K562 (cell line): ENCODE results near the gene DAAM1. TPM values are rescaled to one million over a fixed set of nuclear protein-coding genes. Genes with fewer than 3 reads are reported as not detected.

Experiments
- ATAC-seq: fragments of 200-7000 bp; cut with Tn5 transposase; 3 replicates; pipeline ENCODE4 v1.9.1; 2020; ENCODE audit warnings: moderate library complexity
- BruUV-seq: library from RNA; stranded (reverse); fragments of 400-500 nt; replicated peaks from 2 replicates; lab custom pipeline; 2021; lab: Mats Ljungman, UMichigan
- CTCF ChIA-PET: fragments of 300-600 bp; formaldehyde crosslinking; extraction: SDS; loops from one replicate; lab custom pipeline; 2021; ENCODE audit warnings: low intra/inter-chr PET ratio; lab: Yijun Ruan, JAX
- POLR2A ChIA-PET: fragments of 300-600, 350-650 bp; sonication (Branson Sonifier 250); formaldehyde crosslinking; extraction: SDS; loops from one replicate; lab custom pipeline; 2021; ENCODE audit warnings: antibody characterized with exemption, inconsistent platforms; lab: Yijun Ruan, JAX
- DNase-seq, 4 experiments: peaks; one replicate each; pipeline versions ENCODE4 v3.0.0 to v3.0.0-alpha.2; 2011 to 2018; ENCODE audit warnings: low spot score in 3 of 4, mixed read lengths in 3 of 4; ENCODE audit errors: extremely low read depth in 1 of 4
- FAIRE-seq: peaks from 2 replicates; lab custom pipeline; 2011; peaks lifted over from hg19 to GRCh38; lab: Jason Lieb, UNC
- H2AFZ ChIP-seq: 2 replicates; pipeline ENCODE4 v1.6.0; 2011; ENCODE audit warnings: low read depth, low read length, control low read depth, inconsistent platforms
- H3K27ac ChIP-seq: fragments of 200-600 bp; 3 replicates; pipeline ENCODE4 v1.8.0; 2011; ENCODE audit warnings: low read depth, mild to moderate bottlenecking, control low read depth, inconsistent platforms, low read length, moderate library complexity, mixed read lengths; ENCODE audit errors: extremely low read depth
- H3K27me3 ChIP-seq, 2 experiments: fragments of 300-600 bp in 1 of 2; 2 replicates in 1 of 2; 3 replicates in 1 of 2; pipeline versions ENCODE4 v1.6.0 to v1.8.0; 2011; ENCODE audit warnings: inconsistent platforms in 2 of 2, low read length in 2 of 2, mild to moderate bottlenecking in 1 of 2, mixed read lengths in 1 of 2, moderate library complexity in 1 of 2; ENCODE audit not compliant: control insufficient read depth in 2 of 2, insufficient read depth in 2 of 2
- H3K36me3 ChIP-seq: fragments of 300-600 bp; 3 replicates; pipeline ENCODE4 v1.8.0; 2011; ENCODE audit warnings: mild to moderate bottlenecking, low read length, inconsistent platforms; ENCODE audit not compliant: control insufficient read depth, insufficient read depth
- H3K4me1 ChIP-seq, 2 experiments: fragments of 200-600 bp in 1 of 2; replicated peaks in 1 of 2; 2 replicates in 1 of 2; 3 replicates in 1 of 2; pipeline versions ENCODE4 v1.5.1 to v1.8.0; 2011; ENCODE audit warnings: inconsistent platforms in 2 of 2, low read length in 2 of 2, mild to moderate bottlenecking in 1 of 2, mixed read lengths in 1 of 2, moderate library complexity in 1 of 2; ENCODE audit not compliant: control insufficient read depth in 2 of 2, insufficient read depth in 2 of 2
- H3K4me2 ChIP-seq: 2 replicates; pipeline ENCODE4 v1.6.1; 2011; ENCODE audit warnings: low read length, control low read depth, inconsistent platforms, mixed read lengths; ENCODE audit not compliant: insufficient read depth
- H3K4me3 ChIP-seq: fragments of 200-600 bp; sonication (generic), shearing (Covaris generic); 2 replicates; pipeline ENCODE4 v1.5.1; 2016; ENCODE audit warnings: control low read depth, inconsistent platforms
- H3K79me2 ChIP-seq: fragments of 200-600 bp; 3 replicates; pipeline ENCODE4 v1.8.0; 2011; ENCODE audit warnings: low read length, inconsistent platforms; ENCODE audit not compliant: control insufficient read depth, insufficient read depth
- H3K9ac ChIP-seq, 2 experiments: 2 replicates each; pipeline versions ENCODE4 v1.6.0 to v1.6.1; 2011; ENCODE audit warnings: low read depth in 2 of 2, low read length in 2 of 2, control low read depth in 1 of 2, inconsistent platforms in 1 of 2, mild to moderate bottlenecking in 1 of 2, mixed read lengths in 1 of 2; ENCODE audit not compliant: insufficient read depth in 1 of 2
- H3K9me1 ChIP-seq: one replicate; pipeline ENCODE4 v1.6.0; 2011; ENCODE audit warnings: inconsistent platforms, mild to moderate bottlenecking, low read length, moderate library complexity; ENCODE audit not compliant: control insufficient read depth, insufficient read depth
- H3K9me3 ChIP-seq: replicated peaks from 2 replicates; pipeline ENCODE4 v1.5.1; 2011; ENCODE audit warnings: low read depth, low read length, inconsistent platforms; ENCODE audit not compliant: control insufficient read depth, insufficient read depth
- H4K20me1 ChIP-seq: replicated peaks from 2 replicates; pipeline ENCODE4 v1.6.1; 2011; ENCODE audit warnings: low read length, inconsistent platforms, mixed read lengths; ENCODE audit not compliant: control insufficient read depth, insufficient read depth
- BACH1 ChIP-seq: fragments of 200-800 bp; sonication (Bioruptor generic); IDR thresholded peaks from 2 replicates; pipeline ENCODE4 v1.6.1; 2016; ENCODE audit warnings: missing genetic modification characterization, missing compliant biosample characterization
- E2F4 ChIP-seq: sonication (generic); formaldehyde crosslinking; IDR thresholded peaks from 2 replicates; pipeline ENCODE4 v1.8.0; 2022; ENCODE audit warnings: mild to moderate bottlenecking, low read depth, missing genetic modification reagents
- FUS ChIP-seq: fragments of 200-400 bp; formaldehyde crosslinking; optimal IDR thresholded peaks from 2 replicates; pipeline ENCODE3; 2017; ENCODE audit warnings: low read depth, low read length
- JUN ChIP-seq, 2 experiments: sonication (generic) in 1 of 2; formaldehyde crosslinking in 1 of 2; IDR thresholded peaks; 2 replicates each; pipeline versions ENCODE4 v1.6.1 to v1.8.0; 2012 to 2022; ENCODE audit warnings: borderline replicate concordance in 2 of 2, mild to moderate bottlenecking in 2 of 2, improper control_type of control experiment in 1 of 2, low read depth in 1 of 2, low read length in 1 of 2, missing genetic modification reagents in 1 of 2
- NFATC3 ChIP-seq: fragments of 450-650 bp; IDR thresholded peaks from 2 replicates; pipeline ENCODE4 v1.6.1; 2017; ENCODE audit warnings: mild to moderate bottlenecking
- NKRF ChIP-seq: fragments of 450-650 bp; IDR thresholded peaks from 2 replicates; pipeline ENCODE4 v1.6.1; 2016; ENCODE audit warnings: borderline replicate concordance
- NONO ChIP-seq, 2 experiments: fragments of 200-400 bp in 1 of 2; fragments of 450-650 bp in 1 of 2; formaldehyde crosslinking in 1 of 2; IDR thresholded peaks; 2 replicates each; pipeline ENCODE4 v1.6.1; 2017; ENCODE audit warnings: low read depth in 2 of 2, mild to moderate bottlenecking in 2 of 2, moderate library complexity in 2 of 2, low read length in 1 of 2
- SIX5 ChIP-seq, 2 experiments: IDR thresholded peaks; 2 replicates each; pipeline ENCODE4 v1.6.1; 2011; ENCODE audit warnings: low read length in 2 of 2, borderline replicate concordance in 1 of 2, low read depth in 1 of 2, mild to moderate bottlenecking in 1 of 2, moderate library complexity in 1 of 2; ENCODE audit not compliant: insufficient read depth in 1 of 2
- TCFL5 ChIP-seq: fragments of 250-450 bp; sonication (Bioruptor Pico); conservative IDR thresholded peaks from 2 replicates; pipeline ENCODE4 v1.6.1; 2021; ENCODE audit warnings: mild to moderate bottlenecking, moderate library complexity, matching md5 sums
- TEAD1 ChIP-seq, 2 experiments: fragments of 450-650 bp in 1 of 2; sonication (generic) in 1 of 2; formaldehyde crosslinking; IDR thresholded peaks; 2 replicates each; pipeline versions ENCODE4 v1.4.0 to v1.8.0; 2020 to 2022; ENCODE audit warnings: mild to moderate bottlenecking in 2 of 2, missing genetic modification reagents in 1 of 2
- YY1 ChIP-seq, 3 experiments: IDR thresholded peaks; 2 replicates each; pipeline ENCODE4 v1.6.1; 2011; ENCODE audit warnings: low read length in 2 of 3, mild to moderate bottlenecking in 2 of 3, moderate library complexity in 2 of 3, borderline replicate concordance in 1 of 3, control low read depth in 1 of 3, low read depth in 1 of 3; ENCODE audit not compliant: insufficient read depth in 3 of 3, insufficient replicate concordance in 2 of 3, control insufficient read depth in 1 of 3, insufficient read length in 1 of 3; ENCODE audit errors: extremely low read depth in 1 of 3
- ZNF133 ChIP-seq: fragments of 250-450 bp; sonication (Bioruptor Pico); IDR thresholded peaks from 2 replicates; pipeline ENCODE4 v1.4.0; 2020; ENCODE audit warnings: mild to moderate bottlenecking
- ZNF232 ChIP-seq: sonication (generic); formaldehyde crosslinking; IDR thresholded peaks from 2 replicates; pipeline ENCODE4 v1.8.0; 2022; ENCODE audit warnings: mild to moderate bottlenecking, missing genetic modification reagents
- ZNF3 ChIP-seq: fragments of 250-450 bp; sonication (Bioruptor Pico); IDR thresholded peaks from 2 replicates; pipeline ENCODE4 v1.5.0; 2021; ENCODE audit warnings: mild to moderate bottlenecking, moderate library complexity
- ZNF695 ChIP-seq: fragments of 450-650 bp; formaldehyde crosslinking; IDR thresholded peaks from 2 replicates; pipeline ENCODE4 v1.4.0; 2020; ENCODE audit warnings: mild to moderate bottlenecking, moderate library complexity
- WGBS: fragments of 100-300 bp; shearing (Covaris generic); methylation state at CpG from one replicate; pipeline ENCODE4 v1.1.6; 2016; ENCODE audit warnings: low coverage, mixed read lengths; ENCODE audit not compliant: insufficient coverage; ENCODE audit errors: missing lambda C conversion rate; 5-methylcytosine and 5-hydroxymethylcytosine counted together
- in situ Hi-C: fragments of 300-500 bp; cut with MboI; formaldehyde crosslinking; loops from 4 replicates; pipeline ENCODE4 v1.15.0; 2018; ENCODE audit warnings: inconsistent platforms, mixed read lengths
- intact Hi-C: fragments of 100-400 bp; cut with micrococcal nuclease; formaldehyde crosslinking; loops from 2 replicates; pipeline ENCODE4 v1.14.2; 2022
- polyA plus RNA-seq, 8 experiments: library from polyadenylated mRNA; depleted of rRNA in 4 of 8; stranded (reverse) in 5 of 8; unstranded in 3 of 8; fragments of >200 nt; fragmentation: Nextera tagmentation in 2 of 8; fragmentation: Illumina TruSeq in 1 of 8; extraction: Ambion mirVana in 2 of 8; extraction: Trizol in 1 of 8; gene quantifications; 2 replicates each; pipeline versions ENCODE4 v1.2.1 to v1.2.3, GENCODE V29; 2011 to 2014; ENCODE audit warnings: inconsistent platforms in 1 of 8, missing spikeins in 1 of 8
- total RNA-seq, 7 experiments: library from RNA; depleted of rRNA in 6 of 7; stranded (reverse); fragments of >200 nt in 6 of 7; fragmentation: Illumina TruSeq in 2 of 7; extraction: Trizol in 2 of 7; gene quantifications; 2 replicates each; pipeline versions ENCODE4 v1.2.1 to v1.2.3, GENCODE V29; 2011 to 2021; ENCODE audit warnings: low replicate concordance in 1 of 7
- TF ChIP-seq, protein P1 (sequence below): fragments of 450-650 bp; IDR thresholded peaks from 2 replicates; pipeline ENCODE4 v1.6.1; 2016; ENCODE audit warnings: missing biosample characterization, missing genetic modification characterization

Gene DAAM1
- total and polyA plus RNA-seq, 9 of the 15 experiments (the other 6 are each of a cell fraction or from before 2014, with no cell fraction given): 3.6 to 11.6 (median 6.7) TPM

DNA sequence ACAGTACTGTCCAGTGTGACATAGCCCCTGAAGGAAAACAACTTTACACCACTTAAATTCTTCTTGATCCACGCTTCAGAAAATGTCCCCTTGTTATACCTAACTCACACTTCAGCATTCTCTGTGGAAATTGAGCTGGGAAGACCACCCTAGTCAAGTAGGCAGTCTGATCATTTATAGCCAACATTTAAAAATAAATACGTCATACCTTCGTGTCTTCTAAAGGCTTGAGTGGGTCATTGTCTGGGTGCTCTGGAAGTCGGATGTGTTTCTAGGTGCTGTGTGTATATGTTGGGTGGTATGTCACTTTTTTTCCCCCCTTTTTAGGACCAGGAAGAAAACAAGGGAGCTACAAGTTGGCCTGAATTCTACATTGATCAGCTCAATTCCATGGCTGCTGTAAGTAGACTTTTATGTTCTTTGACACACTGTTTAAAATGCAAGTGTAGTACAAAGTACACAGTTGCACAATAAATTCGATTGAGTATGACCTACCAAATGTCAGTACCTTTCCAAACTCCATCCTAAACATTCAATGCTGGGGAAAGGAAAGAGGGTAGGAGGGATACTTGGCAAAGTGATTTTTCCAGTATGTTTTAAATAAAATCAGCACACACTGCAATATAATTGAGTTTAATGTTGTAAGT lies 126.6 kb downstream of the DAAM1 start:
- Histone ChIP-seq H3K4me1 (no peaks in the 10 kb centered on the region), H3K27me3 (no peaks in the 10 kb centered on the region), H3K9ac (no peak overlapping the region), H2AFZ (no peak overlapping the region), H3K9me3 (no peaks in the 10 kb centered on the region), H3K27ac (no peak overlapping the region), H3K4me2 (no peak overlapping the region), H3K36me3 (no peaks in the 10 kb centered on the region), H3K9me1 (no peaks in the 10 kb centered on the region)
- intact Hi-C loops: no loop called here
- WGBS: 25% methylated on average over 5 of the region's 5 CpGs
- POLR2A ChIA-PET: no interaction called here
- no peak for ATAC-seq
- CTCF ChIA-PET: no interaction called here
- BruUV-seq: no TSS peak
- TF ChIP-seq TEAD1 (CRISPR knock-in tag; IDR thresholded peaks at IDR 0.05) (no peak), ZNF695 (CRISPR knock-in tag) (no peak), ZNF133 (CRISPR knock-in tag) (no peak), NKRF (no peak), BACH1 (tag) (no peak), ZNF232 (CRISPR knock-in tag) (no peak), FUS (no peak), NFATC3 (no peak), SIX5 (IDR thresholded peaks at IDR 0.05; ENCODE audit: borderline replicate concordance in 1 of 2, insufficient read depth in 1 of 2, low read depth in 1 of 2, low read length in 2 of 2) (no peak), E2F4 (CRISPR knock-in tag) (no peak), NONO (IDR thresholded peaks at IDR 0.05; ENCODE audit: low read depth in 2 of 2, low read length in 1 of 2) (no peak), TCFL5 (CRISPR knock-in tag) (no peak), YY1 (IDR thresholded peaks at IDR 0.05; ENCODE audit: borderline replicate concordance in 1 of 3, control insufficient read depth in 1 of 3, extremely low read depth in 1 of 3, insufficient read depth in 3 of 3, insufficient read length in 1 of 3, insufficient replicate concordance in 2 of 3, low read depth in 1 of 3, low read length in 2 of 3) (no peak), JUN (IDR thresholded peaks at IDR 0.05; ENCODE audit: borderline replicate concordance, low read depth, low read length) (no peak), JUN (CRISPR knock-in tag; IDR thresholded peaks at IDR 0.05; ENCODE audit: borderline replicate concordance) (no peak), ZNF3 (CRISPR knock-in tag) (no peak)
- TF ChIP-seq, protein P1, sequence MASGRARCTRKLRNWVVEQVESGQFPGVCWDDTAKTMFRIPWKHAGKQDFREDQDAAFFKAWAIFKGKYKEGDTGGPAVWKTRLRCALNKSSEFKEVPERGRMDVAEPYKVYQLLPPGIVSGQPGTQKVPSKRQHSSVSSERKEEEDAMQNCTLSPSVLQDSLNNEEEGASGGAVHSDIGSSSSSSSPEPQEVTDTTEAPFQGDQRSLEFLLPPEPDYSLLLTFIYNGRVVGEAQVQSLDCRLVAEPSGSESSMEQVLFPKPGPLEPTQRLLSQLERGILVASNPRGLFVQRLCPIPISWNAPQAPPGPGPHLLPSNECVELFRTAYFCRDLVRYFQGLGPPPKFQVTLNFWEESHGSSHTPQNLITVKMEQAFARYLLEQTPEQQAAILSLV (tag): no peak
- TF ChIP-seq, all 486 proteins: peak for 0
- no peaks in the 10 kb centered on the region for H3K79me2 ChIP-seq
- no peak overlapping the region for H3K4me3 ChIP-seq
- no peak for FAIRE-seq
- H4K20me1 ChIP-seq: no peaks in the 10 kb centered on the region
- DNase-seq: no peak
- in situ Hi-C loops: no loop called here
